HG02885 (cell line): ENCODE data around the gene CBLN3.
"Not testable (repeated sequence)": the region's sequence is repeated elsewhere in the genome, so short reads cannot be mapped to it uniquely, and the experiment has no call there.

ENCODE experiments used
- ATAC-seq: cut with Tn5 transposase; IDR thresholded peaks from one replicate; pipeline ENCODE4 v1.9.1; 2021; ENCODE audit warnings: mild to moderate bottlenecking; ENCODE audit not compliant: unreplicated experiment, poor library complexity

Gene CBLN3

DNA sequence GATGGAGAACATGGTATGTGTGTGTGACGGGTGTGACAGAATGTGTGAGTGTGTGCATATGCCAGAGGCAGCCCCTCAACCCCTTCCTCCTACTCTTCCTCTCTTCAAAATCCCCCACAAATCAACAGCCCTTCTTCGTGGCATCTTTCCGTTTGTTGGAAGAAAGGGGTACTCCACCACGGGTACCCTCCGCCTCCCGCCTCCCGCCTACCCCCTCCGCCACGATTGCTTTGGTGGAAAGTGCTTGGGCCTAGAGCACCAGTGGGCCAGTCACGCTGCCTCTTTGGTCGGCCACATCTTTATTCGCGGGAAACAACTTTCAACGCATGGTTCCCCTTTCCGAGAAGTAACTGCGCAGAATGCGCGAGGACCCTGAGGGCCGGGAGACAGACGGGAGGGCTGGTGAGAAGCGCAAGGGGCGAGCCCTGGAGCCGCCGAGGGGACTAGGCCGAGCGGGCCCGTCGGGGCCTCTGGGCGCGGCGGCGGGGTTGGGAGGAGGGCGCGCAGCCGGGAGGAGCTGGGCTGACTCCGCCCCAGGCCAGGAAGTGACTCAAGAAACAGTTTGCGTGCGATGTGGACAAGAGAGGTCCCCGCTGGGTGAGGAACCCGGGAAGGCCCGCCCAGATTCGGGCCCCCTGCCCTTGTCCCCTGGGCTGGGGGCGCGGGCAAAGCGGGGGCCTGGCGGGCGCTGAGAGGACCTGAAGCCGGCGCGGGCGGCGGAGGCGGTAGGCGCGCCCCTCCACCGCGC is at the start of gene CBLN3, which contains the start of gene KHNYN:
Gene CBLN3 (minus strand): TSS at position 274 of the 748 bp plus-strand sequence. CDS start 614 bp downstream, outside the sequence.
Gene KHNYN (plus strand): TSS at position 560 of the 748 bp plus-strand sequence. CDS start 777 bp downstream, outside the sequence.
- peak; percentile 87 for ATAC-seq

GRCh38 chr14:24475261-24475660 is 45.8 kb upstream of the CBLN3 start:
- no peak for ATAC-seq

- ATAC-seq, result no peak
Measured at GRCh38 chr14:24473211-24473610, 43.7 kb upstream of the CBLN3 start.

- not testable (repeated sequence) for ATAC-seq
Measured at GRCh38 chr14:24470450-24470849, 41.0 kb upstream of the CBLN3 start.

- no peak for ATAC-seq
Measured at GRCh38 chr14:24465805-24466204, 36.3 kb upstream of the CBLN3 start.

DNA sequence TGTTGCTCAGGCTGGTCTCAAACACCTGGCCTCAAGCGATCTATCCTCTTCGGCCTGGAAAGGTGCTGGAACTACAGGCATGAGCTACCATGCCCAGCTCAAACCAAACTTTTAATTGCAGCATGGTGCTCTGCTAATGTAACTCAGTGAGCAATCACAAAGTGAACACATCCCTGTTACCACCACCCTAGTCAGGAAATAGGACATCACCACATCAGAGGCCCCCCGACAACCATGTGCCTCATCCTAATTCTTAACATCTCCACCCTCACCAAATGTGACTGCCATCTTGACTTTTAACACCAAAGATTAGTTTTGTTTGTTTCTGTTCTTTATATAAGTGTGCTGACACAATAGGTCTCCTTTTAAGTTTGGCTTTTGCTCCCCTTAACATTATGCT is 35.9 kb upstream of the CBLN3 start:
- ATAC-seq, result no peak

GRCh38 chr14:24463884-24464785 is 34.7 kb upstream of the CBLN3 start:
- no peak for ATAC-seq

- ATAC-seq, result no peak
Measured at GRCh38 chr14:24463017-24463883, 33.8 kb upstream of the CBLN3 start.

DNA sequence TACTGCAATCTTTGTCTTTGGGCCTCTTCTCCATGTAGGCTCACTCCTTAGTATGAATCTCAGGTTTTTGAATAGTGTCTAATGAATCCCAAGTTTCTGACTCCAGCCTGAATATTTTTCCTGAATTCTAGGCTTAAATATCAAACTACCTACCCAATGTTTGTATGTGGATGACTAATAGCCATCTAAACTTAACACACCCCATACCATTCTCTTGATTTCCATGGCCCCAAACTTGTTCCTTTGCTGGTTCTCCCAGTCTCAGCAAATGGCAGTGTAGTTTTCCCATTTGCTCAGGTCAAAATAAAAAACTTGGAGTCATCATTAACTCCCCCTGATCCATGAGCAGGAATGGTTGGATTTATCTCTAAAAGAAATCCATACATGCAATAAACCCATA is 31.9 kb upstream of the CBLN3 start:
- no peak for ATAC-seq

GRCh38 chr14:24459331-24459730 is 29.9 kb upstream of the CBLN3 start:
- ATAC-seq, result no peak

GRCh38 chr14:24458736-24459135 is 29.3 kb upstream of the CBLN3 start:
- no peak for ATAC-seq

- ATAC-seq, result no peak
Measured at GRCh38 chr14:24456980-24457379, 27.5 kb upstream of the CBLN3 start.

GRCh38 chr14:24450828-24451227 is 21.4 kb upstream of the CBLN3 start:
- ATAC-seq, result not testable (repeated sequence)

DNA sequence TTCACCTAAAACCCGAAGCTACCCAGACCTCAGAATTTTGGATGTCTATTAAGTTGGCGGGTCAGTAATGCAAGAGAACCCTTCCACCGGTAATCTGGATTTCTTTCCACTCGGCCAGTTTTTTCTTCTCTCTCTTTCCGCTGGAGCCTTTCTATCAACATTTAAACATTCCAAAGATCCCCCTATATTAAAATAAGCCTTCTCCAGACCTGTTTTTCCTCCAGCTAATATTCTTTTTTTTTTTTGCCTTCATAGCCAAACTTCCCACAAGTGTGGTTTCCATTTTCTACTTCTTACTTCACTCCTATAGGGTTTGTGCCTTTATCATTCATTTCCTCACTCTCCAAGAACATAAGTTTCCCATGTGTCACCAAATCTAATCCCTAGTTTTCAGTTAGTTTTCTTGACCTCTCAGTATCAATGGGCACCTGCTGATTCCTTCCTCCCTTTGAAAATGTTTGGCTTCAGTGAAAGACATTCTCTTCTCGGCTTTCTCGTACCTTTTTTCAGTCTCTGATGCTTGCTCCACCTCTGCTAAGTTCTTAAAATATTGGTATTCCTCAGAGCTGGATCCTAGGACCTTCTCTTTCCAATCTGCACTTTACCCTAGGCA is 13.7 kb upstream of the CBLN3 start:
- ATAC-seq, result no peak

GRCh38 chr14:24442240-24443052 is 13.0 kb upstream of the CBLN3 start, which contains the start of gene SDR39U1:
SDR39U1 (minus strand) TSS chr14:24442776; CDS start chr14:24442769, 7 bp downstream.
- ATAC-seq, result peak; percentile 91

DNA sequence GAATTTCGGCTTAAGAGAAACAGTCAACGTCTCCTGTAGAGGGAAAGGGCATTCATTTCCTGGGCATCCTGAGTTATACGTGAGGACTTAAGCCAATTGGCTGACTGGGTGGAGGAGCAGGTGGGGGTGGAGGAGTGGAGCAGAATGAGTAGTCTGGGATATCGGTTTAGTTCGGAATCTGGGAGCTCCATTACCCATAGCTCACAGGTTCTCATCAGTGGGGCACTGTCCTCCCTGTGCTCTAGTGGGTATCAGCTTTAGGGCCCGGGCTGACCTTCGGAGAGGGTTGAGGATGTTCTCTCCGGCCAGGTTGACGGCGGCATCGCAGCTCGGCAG is 12.4 kb upstream of the CBLN3 start:
- ATAC-seq, result no peak

DNA sequence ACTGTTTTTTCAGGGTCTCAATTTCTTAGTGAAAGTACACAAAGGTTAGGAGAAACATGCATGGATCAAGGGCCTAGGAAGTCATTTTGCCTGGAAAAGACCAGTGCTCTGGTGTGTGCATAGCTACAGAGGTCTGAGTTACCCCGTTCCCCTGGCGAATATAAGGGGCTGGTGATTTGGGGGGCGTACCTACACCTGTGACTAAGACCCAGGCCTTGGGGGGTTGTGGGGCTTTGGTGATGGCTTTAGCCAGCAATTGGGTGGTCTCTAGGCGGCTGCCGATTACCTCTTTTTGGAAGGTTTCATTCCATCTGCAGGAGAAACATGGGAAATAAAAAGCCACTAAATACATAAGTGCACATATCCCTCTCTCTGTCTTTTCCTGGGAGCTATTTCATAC is 12.0 kb upstream of the CBLN3 start:
- ATAC-seq, result no peak

GRCh38 chr14:24440606-24441399 is 11.3 kb upstream of the CBLN3 start:
- no peak for ATAC-seq
